GM23338 (cell line): ENCODE measurements around the gene FBXO47. TPM values are rescaled to one million over a fixed set of nuclear protein-coding genes. Genes with fewer than 3 reads are reported as not detected.
A peak's percentile ranks its signal among the peaks of the same experiment; 100 is the strongest.

Source experiments
- ATAC-seq: fragments of 200-7000 bp; cut with Tn5 transposase; 3 replicates; pipeline ENCODE4 v1.9.1; 2020
- DNase-seq: peaks from one replicate; pipeline ENCODE4 v3.0.0-alpha.2; 2015; ENCODE audit warnings: low spot score
- H2AFZ ChIP-seq: fragments of 200-600 bp; sonication (generic); 2 replicates; pipeline ENCODE4 v1.8.0; 2016; ENCODE audit warnings: antibody characterized with exemption, mild to moderate bottlenecking, moderate library complexity
- H3F3A ChIP-seq: fragments of 200-600 bp; sonication (generic); replicated peaks from 2 replicates; pipeline ENCODE4 v1.8.0; 2017; ENCODE audit warnings: antibody characterized with exemption, mixed run types, low read depth
- H3K27ac ChIP-seq: fragments of 200-600 bp; sonication (generic); 2 replicates; pipeline ENCODE4 v1.6.1; 2016; ENCODE audit warnings: low read depth
- H3K27me3 ChIP-seq: fragments of 200-600 bp; sonication (generic); 2 replicates; pipeline ENCODE4 v1.8.0; 2016; ENCODE audit warnings: mild to moderate bottlenecking, mixed run types, moderate library complexity; ENCODE audit not compliant: insufficient read depth
- H3K36me3 ChIP-seq: fragments of 200-600 bp; sonication (generic); 2 replicates; pipeline ENCODE4 v1.8.0; 2016; ENCODE audit warnings: mild to moderate bottlenecking; ENCODE audit not compliant: insufficient read depth
- H3K4me1 ChIP-seq: fragments of 200-600 bp; sonication (generic); 2 replicates; pipeline ENCODE4 v1.8.0; 2016; ENCODE audit warnings: mild to moderate bottlenecking, moderate library complexity; ENCODE audit not compliant: insufficient read depth
- H3K4me2 ChIP-seq: fragments of 200-600 bp; sonication (generic); 2 replicates; pipeline ENCODE4 v1.7.1; 2017; ENCODE audit warnings: mixed run types
- H3K4me3 ChIP-seq: fragments of 200-600 bp; sonication (generic); 2 replicates; pipeline ENCODE4 v1.6.1; 2016; ENCODE audit warnings: mixed run types
- H3K79me2 ChIP-seq: fragments of 200-600 bp; sonication (generic); replicated peaks from 2 replicates; pipeline ENCODE4 v1.8.0; 2017; ENCODE audit warnings: mild to moderate bottlenecking; ENCODE audit not compliant: insufficient read depth
- H3K9me2 ChIP-seq: fragments of 200-600 bp; sonication (generic); 2 replicates; pipeline ENCODE4 v1.8.0; 2017; ENCODE audit not compliant: insufficient read depth
- H4K20me1 ChIP-seq: fragments of 200-600 bp; sonication (generic); replicated peaks from 2 replicates; pipeline ENCODE4 v1.8.0; 2017; ENCODE audit warnings: mild to moderate bottlenecking; ENCODE audit not compliant: insufficient read depth
- H3K27ac Mint-ChIP-seq: 2 replicates; pipeline ENCODE4 v1.8.0; 2020; ENCODE audit warnings: inconsistent platforms, mild to moderate bottlenecking, moderate library complexity, mixed read lengths
- H3K27me3 Mint-ChIP-seq: 3 replicates; pipeline ENCODE4 v1.8.0; 2022; ENCODE audit warnings: low read depth, mild to moderate bottlenecking, moderate library complexity, mixed read lengths, inconsistent platforms; ENCODE audit not compliant: insufficient read depth, poor library complexity
- H3K36me3 Mint-ChIP-seq: 3 replicates; pipeline ENCODE4 v1.8.0; 2021; ENCODE audit warnings: low read depth, mild to moderate bottlenecking, inconsistent platforms, moderate library complexity, mixed read lengths
- H3K4me1 Mint-ChIP-seq: 3 replicates; pipeline ENCODE4 v1.8.0; 2020; ENCODE audit warnings: mild to moderate bottlenecking, inconsistent platforms, mixed read lengths
- H3K4me3 Mint-ChIP-seq: 3 replicates; pipeline ENCODE4 v1.8.0; 2021; ENCODE audit warnings: moderate library complexity, mild to moderate bottlenecking, inconsistent platforms, mixed read lengths
- H3K9me3 Mint-ChIP-seq: 3 replicates; pipeline ENCODE4 v1.8.0; 2020; ENCODE audit warnings: moderate library complexity, mild to moderate bottlenecking, inconsistent platforms, mixed read lengths
- ETS1 ChIP-seq: IDR thresholded peaks from 2 replicates; pipeline ENCODE4 v1.6.1; 2016; ENCODE audit warnings: antibody characterized with exemption
- EZH2 ChIP-seq: fragments of 200-600 bp; sonication (generic); IDR thresholded peaks from one replicate; pipeline ENCODE4 v1.8.0; 2017; ENCODE audit warnings: antibody characterized with exemption, mild to moderate bottlenecking, low read depth; ENCODE audit not compliant: unreplicated experiment
- JUNB ChIP-seq: IDR thresholded peaks from one replicate; pipeline ENCODE4 v1.6.1; 2016; ENCODE audit warnings: antibody characterized with exemption; ENCODE audit not compliant: unreplicated experiment
- NANOG ChIP-seq: IDR thresholded peaks from 2 replicates; pipeline ENCODE4 v1.6.1; 2016; ENCODE audit warnings: antibody characterized with exemption, borderline replicate concordance
- ZNF114 ChIP-seq: fragments of 250-450 bp; sonication (Bioruptor Pico); IDR thresholded peaks from 2 replicates; pipeline ENCODE4 v1.5.0; 2020; ENCODE audit warnings: mild to moderate bottlenecking, moderate library complexity
- polyA plus RNA-seq: library from polyadenylated mRNA; unstranded; fragments of >200 nt; fragmentation: Nextera tagmentation; extraction: Ambion mirVana; gene quantifications from 2 replicates; pipeline ENCODE4 v1.2.1, GENCODE V29; 2016
- total RNA-seq: library from RNA; depleted of rRNA; stranded (reverse); fragments of >200 nt; shearing (Covaris generic); gene quantifications from 2 replicates; pipeline ENCODE4 v1.2.3, GENCODE V29; 2014
- TF ChIP-seq, protein P1 (sequence below), 2 experiments: fragments of 200-600 bp in 1 of 2; sonication (generic) in 1 of 2; conservative IDR thresholded peaks; 2 replicates each; pipeline versions ENCODE4 v1.5.1 to v1.6.1; 2016 to 2017; ENCODE audit warnings: antibody characterized with exemption in 2 of 2, low read depth in 2 of 2, mild to moderate bottlenecking in 2 of 2, moderate library complexity in 1 of 2
- TF ChIP-seq, protein P2 (sequence below): fragments of 250-450 bp; sonication (Bioruptor Pico); IDR thresholded peaks from 2 replicates; pipeline ENCODE4 v1.5.0; 2020; ENCODE audit warnings: mild to moderate bottlenecking, moderate library complexity

The FBXO47 gene
- total and polyA plus RNA-seq, 2 experiments from 2014 or later: not detected

GRCh38 chr17:38898812-38899348 is 68.3 kb downstream of the FBXO47 start:
- H3K27ac Mint-ChIP-seq: 0 out of 2 replicates have a peak overlapping the region, but pooled peaks have one; percentile 77
- DNase-seq: no peak
- Histone ChIP-seq H3K27me3 (no peaks in the 10 kb centered on the region), H3K79me2 (peaks cover 9% of the 10 kb centered on the region; the same call in 1 of the 2 replicates), H3K4me2 (no peak overlapping the region), H3K4me3 (no peak overlapping the region), H3K27ac (0 out of 2 replicates have a peak overlapping the region, but pooled peaks have one; percentile 14), H3F3A (0 out of 2 replicates have a peak, but pooled peaks cover 14% of the 10 kb centered on the region), H2AFZ (no peak overlapping the region), H3K36me3 (no peaks in the 10 kb centered on the region), H4K20me1 (peaks cover 8% of the 10 kb centered on the region; the same call in 1 of the 2 replicates), H3K9me2 (no peaks in the 10 kb centered on the region), H3K4me1 (peaks cover 32% of the 10 kb centered on the region)
- peaks cover 37% of the 10 kb centered on the region for H3K4me1 Mint-ChIP-seq
- no peak for TF ChIP-seq EZH2
- no peak for TF ChIP-seq ZNF114 (CRISPR knock-in tag)
- no peak for TF ChIP-seq ETS1
- TF ChIP-seq JUNB: no peak
- TF ChIP-seq, protein P1, sequence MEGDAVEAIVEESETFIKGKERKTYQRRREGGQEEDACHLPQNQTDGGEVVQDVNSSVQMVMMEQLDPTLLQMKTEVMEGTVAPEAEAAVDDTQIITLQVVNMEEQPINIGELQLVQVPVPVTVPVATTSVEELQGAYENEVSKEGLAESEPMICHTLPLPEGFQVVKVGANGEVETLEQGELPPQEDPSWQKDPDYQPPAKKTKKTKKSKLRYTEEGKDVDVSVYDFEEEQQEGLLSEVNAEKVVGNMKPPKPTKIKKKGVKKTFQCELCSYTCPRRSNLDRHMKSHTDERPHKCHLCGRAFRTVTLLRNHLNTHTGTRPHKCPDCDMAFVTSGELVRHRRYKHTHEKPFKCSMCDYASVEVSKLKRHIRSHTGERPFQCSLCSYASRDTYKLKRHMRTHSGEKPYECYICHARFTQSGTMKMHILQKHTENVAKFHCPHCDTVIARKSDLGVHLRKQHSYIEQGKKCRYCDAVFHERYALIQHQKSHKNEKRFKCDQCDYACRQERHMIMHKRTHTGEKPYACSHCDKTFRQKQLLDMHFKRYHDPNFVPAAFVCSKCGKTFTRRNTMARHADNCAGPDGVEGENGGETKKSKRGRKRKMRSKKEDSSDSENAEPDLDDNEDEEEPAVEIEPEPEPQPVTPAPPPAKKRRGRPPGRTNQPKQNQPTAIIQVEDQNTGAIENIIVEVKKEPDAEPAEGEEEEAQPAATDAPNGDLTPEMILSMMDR (conservative IDR thresholded peaks at IDR 0.05; ENCODE audit: low read depth in 2 of 2): no peak
- no peak for TF ChIP-seq NANOG
- TF ChIP-seq, protein P2, sequence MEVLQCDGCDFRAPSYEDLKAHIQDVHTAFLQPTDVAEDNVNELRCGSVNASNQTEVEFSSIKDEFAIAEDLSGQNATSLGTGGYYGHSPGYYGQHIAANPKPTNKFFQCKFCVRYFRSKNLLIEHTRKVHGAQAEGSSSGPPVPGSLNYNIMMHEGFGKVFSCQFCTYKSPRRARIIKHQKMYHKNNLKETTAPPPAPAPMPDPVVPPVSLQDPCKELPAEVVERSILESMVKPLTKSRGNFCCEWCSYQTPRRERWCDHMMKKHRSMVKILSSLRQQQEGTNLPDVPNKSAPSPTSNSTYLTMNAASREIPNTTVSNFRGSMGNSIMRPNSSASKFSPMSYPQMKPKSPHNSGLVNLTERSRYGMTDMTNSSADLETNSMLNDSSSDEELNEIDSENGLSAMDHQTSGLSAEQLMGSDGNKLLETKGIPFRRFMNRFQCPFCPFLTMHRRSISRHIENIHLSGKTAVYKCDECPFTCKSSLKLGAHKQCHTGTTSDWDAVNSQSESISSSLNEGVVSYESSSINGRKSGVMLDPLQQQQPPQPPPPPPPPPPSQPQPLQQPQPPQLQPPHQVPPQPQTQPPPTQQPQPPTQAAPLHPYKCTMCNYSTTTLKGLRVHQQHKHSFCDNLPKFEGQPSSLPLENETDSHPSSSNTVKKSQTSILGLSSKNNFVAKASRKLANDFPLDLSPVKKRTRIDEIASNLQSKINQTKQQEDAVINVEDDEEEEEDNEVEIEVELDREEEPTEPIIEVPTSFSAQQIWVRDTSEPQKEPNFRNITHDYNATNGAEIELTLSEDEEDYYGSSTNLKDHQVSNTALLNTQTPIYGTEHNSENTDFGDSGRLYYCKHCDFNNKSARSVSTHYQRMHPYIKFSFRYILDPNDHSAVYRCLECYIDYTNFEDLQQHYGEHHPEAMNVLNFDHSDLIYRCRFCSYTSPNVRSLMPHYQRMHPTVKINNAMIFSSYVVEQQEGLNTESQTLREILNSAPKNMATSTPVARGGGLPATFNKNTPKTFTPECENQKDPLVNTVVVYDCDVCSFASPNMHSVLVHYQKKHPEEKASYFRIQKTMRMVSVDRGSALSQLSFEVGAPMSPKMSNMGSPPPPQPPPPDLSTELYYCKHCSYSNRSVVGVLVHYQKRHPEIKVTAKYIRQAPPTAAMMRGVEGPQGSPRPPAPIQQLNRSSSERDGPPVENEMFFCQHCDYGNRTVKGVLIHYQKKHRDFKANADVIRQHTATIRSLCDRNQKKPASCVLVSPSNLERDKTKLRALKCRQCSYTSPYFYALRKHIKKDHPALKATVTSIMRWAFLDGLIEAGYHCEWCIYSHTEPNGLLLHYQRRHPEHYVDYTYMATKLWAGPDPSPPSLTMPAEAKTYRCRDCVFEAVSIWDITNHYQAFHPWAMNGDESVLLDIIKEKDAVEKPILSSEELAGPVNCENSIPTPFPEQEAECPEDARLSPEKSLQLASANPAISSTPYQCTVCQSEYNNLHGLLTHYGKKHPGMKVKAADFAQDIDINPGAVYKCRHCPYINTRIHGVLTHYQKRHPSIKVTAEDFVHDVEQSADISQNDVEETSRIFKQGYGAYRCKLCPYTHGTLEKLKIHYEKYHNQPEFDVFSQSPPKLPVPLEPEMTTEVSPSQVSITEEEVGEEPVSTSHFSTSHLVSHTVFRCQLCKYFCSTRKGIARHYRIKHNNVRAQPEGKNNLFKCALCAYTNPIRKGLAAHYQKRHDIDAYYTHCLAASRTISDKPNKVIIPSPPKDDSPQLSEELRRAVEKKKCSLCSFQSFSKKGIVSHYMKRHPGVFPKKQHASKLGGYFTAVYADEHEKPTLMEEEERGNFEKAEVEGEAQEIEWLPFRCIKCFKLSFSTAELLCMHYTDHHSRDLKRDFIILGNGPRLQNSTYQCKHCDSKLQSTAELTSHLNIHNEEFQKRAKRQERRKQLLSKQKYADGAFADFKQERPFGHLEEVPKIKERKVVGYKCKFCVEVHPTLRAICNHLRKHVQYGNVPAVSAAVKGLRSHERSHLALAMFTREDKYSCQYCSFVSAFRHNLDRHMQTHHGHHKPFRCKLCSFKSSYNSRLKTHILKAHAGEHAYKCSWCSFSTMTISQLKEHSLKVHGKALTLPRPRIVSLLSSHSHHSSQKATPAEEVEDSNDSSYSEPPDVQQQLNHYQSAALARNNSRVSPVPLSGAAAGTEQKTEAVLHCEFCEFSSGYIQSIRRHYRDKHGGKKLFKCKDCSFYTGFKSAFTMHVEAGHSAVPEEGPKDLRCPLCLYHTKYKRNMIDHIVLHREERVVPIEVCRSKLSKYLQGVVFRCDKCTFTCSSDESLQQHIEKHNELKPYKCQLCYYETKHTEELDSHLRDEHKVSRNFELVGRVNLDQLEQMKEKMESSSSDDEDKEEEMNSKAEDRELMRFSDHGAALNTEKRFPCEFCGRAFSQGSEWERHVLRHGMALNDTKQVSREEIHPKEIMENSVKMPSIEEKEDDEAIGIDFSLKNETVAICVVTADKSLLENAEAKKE (CRISPR knock-in tag): no peak
- peaks cover 44% of the 10 kb centered on the region for H3K36me3 Mint-ChIP-seq
- ATAC-seq: no peak
- H3K4me3 Mint-ChIP-seq: no peak overlapping the region
- no peaks in the 10 kb centered on the region for H3K9me3 Mint-ChIP-seq
- peaks cover 4% of the 10 kb centered on the region for H3K27me3 Mint-ChIP-seq
